K562 (cell line): ENCODE measurements around the gene SHANK1. TPM values are rescaled to one million over a fixed set of nuclear protein-coding genes. Genes with fewer than 3 reads are reported as not detected.

ENCODE experiments used
- ARID3B ChIP-seq: fragments of 250-450 bp; sonication (Bioruptor Pico); IDR thresholded peaks from 2 replicates; pipeline ENCODE4 v1.4.0; 2020; ENCODE audit warnings: borderline replicate concordance
- BRCA1 ChIP-seq, 2 experiments: fragments of 450-650 bp in 1 of 2; sonication (generic) in 1 of 2; formaldehyde crosslinking in 1 of 2; IDR thresholded peaks; 2 replicates each; pipeline versions ENCODE4 v1.5.0 to v1.6.1; 2017 to 2020; ENCODE audit warnings: mild to moderate bottlenecking in 1 of 2, missing genetic modification reagents in 1 of 2
- E2F4 ChIP-seq: sonication (generic); formaldehyde crosslinking; IDR thresholded peaks from 2 replicates; pipeline ENCODE4 v1.8.0; 2022; ENCODE audit warnings: mild to moderate bottlenecking, low read depth, missing genetic modification reagents
- HES1 ChIP-seq: fragments of 450-650 bp; IDR thresholded peaks from 2 replicates; pipeline ENCODE4 v1.6.1; 2016; ENCODE audit warnings: low read depth, mild to moderate bottlenecking, moderate library complexity
- MAFG ChIP-seq: fragments of 450-650 bp; conservative IDR thresholded peaks from 2 replicates; pipeline ENCODE4 v1.6.1; 2016; ENCODE audit warnings: missing genetic modification characterization, missing compliant biosample characterization
- MED1 ChIP-seq: sonication (generic); formaldehyde crosslinking; IDR thresholded peaks from 2 replicates; pipeline ENCODE4 v1.8.1; 2023; ENCODE audit warnings: missing genetic modification reagents, borderline replicate concordance
- MYBL2 ChIP-seq, 2 experiments: fragments of 450-650 bp in 1 of 2; sonication (generic) in 1 of 2; formaldehyde crosslinking in 1 of 2; IDR thresholded peaks; 2 replicates each; pipeline versions ENCODE4 v1.6.1 to v1.8.1; 2017 to 2022; ENCODE audit warnings: borderline replicate concordance in 1 of 2, inconsistent platforms in 1 of 2, low read depth in 1 of 2, mild to moderate bottlenecking in 1 of 2, missing genetic modification reagents in 1 of 2, moderate library complexity in 1 of 2
- NCOR1 ChIP-seq: fragments of 450-650 bp; IDR thresholded peaks from 2 replicates; pipeline ENCODE4 v1.6.1; 2016; ENCODE audit warnings: mild to moderate bottlenecking, moderate library complexity
- NRF1 ChIP-seq, 2 experiments: fragments of 450-650 bp; IDR thresholded peaks in 1 of 2; conservative IDR thresholded peaks in 1 of 2; 2 replicates each; pipeline ENCODE4 v1.6.1; 2014; ENCODE audit warnings: mild to moderate bottlenecking in 2 of 2
- PCBP2 ChIP-seq: fragments of 200-400 bp; formaldehyde crosslinking; IDR thresholded peaks from 2 replicates; pipeline ENCODE4 v1.6.1; 2018; ENCODE audit warnings: low read length, low read depth, mild to moderate bottlenecking, moderate library complexity; ENCODE audit not compliant: poor library complexity, severe bottlenecking
- POLR2AphosphoS2 ChIP-seq: IDR thresholded peaks from 2 replicates; pipeline ENCODE4 v1.6.1; 2012; ENCODE audit warnings: low read length, improper control_type of control experiment
- POU5F1 ChIP-seq: fragments of 150-350 bp; IDR thresholded peaks from 2 replicates; pipeline ENCODE4 v1.6.1; 2014; ENCODE audit warnings: borderline replicate concordance, low read length, low read depth, mild to moderate bottlenecking; ENCODE audit not compliant: partially characterized antibody
- SAFB ChIP-seq: fragments of 200-400 bp; formaldehyde crosslinking; IDR thresholded peaks from 2 replicates; pipeline ENCODE4 v1.6.1; 2017; ENCODE audit warnings: low read depth, low read length, borderline replicate concordance
- SMARCA4 ChIP-seq: fragments of 450-650 bp; IDR thresholded peaks from 2 replicates; pipeline ENCODE4 v1.6.1; 2016
- SNAPC5 ChIP-seq: fragments of 250-450 bp; sonication (Bioruptor Pico); IDR thresholded peaks from 2 replicates; pipeline ENCODE4 v1.8.0; 2021; ENCODE audit warnings: moderate library complexity, mild to moderate bottlenecking, inconsistent platforms
- SRSF1 ChIP-seq: fragments of 200-400 bp; formaldehyde crosslinking; IDR thresholded peaks from 2 replicates; pipeline ENCODE4 v1.6.1; 2017; ENCODE audit warnings: mild to moderate bottlenecking, low read depth, low read length, moderate library complexity
- TAF7 ChIP-seq: fragments of 450-650 bp; IDR thresholded peaks from 2 replicates; pipeline ENCODE4 v1.6.1; 2016; ENCODE audit warnings: missing genetic modification characterization, missing compliant biosample characterization
- TFAM ChIP-seq: fragments of 250-450 bp; sonication (Bioruptor Pico); conservative IDR thresholded peaks from 2 replicates; pipeline ENCODE4 v1.5.0; 2021; ENCODE audit warnings: mild to moderate bottlenecking, moderate library complexity
- ZFP91 ChIP-seq: sonication (generic); formaldehyde crosslinking; IDR thresholded peaks from 2 replicates; pipeline ENCODE4 v1.8.0; 2022; ENCODE audit warnings: mild to moderate bottlenecking, missing genetic modification reagents
- ZNF146 ChIP-seq: IDR thresholded peaks from one replicate; pipeline ENCODE4 v1.6.1; 2018; ENCODE audit warnings: missing compliant biosample characterization; ENCODE audit not compliant: unreplicated experiment
- ZNF197 ChIP-seq: fragments of 200-800 bp; sonication (Bioruptor generic); IDR thresholded peaks from 2 replicates; pipeline ENCODE4 v1.6.1; 2016; ENCODE audit warnings: low read depth, missing genetic modification characterization, missing compliant biosample characterization
- ZNF766 ChIP-seq: fragments of 200-800 bp; sonication (Bioruptor generic); conservative IDR thresholded peaks from 2 replicates; pipeline ENCODE4 v1.6.1; 2016; ENCODE audit warnings: missing genetic modification characterization, missing compliant biosample characterization
- polyA plus RNA-seq, 8 experiments: library from polyadenylated mRNA; depleted of rRNA in 4 of 8; stranded (reverse) in 5 of 8; unstranded in 3 of 8; fragments of >200 nt; fragmentation: Nextera tagmentation in 2 of 8; fragmentation: Illumina TruSeq in 1 of 8; extraction: Ambion mirVana in 2 of 8; extraction: Trizol in 1 of 8; gene quantifications; 2 replicates each; pipeline versions ENCODE4 v1.2.1 to v1.2.3, GENCODE V29; 2011 to 2014; ENCODE audit warnings: inconsistent platforms in 1 of 8, missing spikeins in 1 of 8
- total RNA-seq, 7 experiments: library from RNA; depleted of rRNA in 6 of 7; stranded (reverse); fragments of >200 nt in 6 of 7; fragmentation: Illumina TruSeq in 2 of 7; extraction: Trizol in 2 of 7; gene quantifications; 2 replicates each; pipeline versions ENCODE4 v1.2.1 to v1.2.3, GENCODE V29; 2011 to 2021; ENCODE audit warnings: low replicate concordance in 1 of 7

SHANK1 gene
- total and polyA plus RNA-seq, 9 of the 15 experiments (the other 6 are each of a cell fraction or from before 2014, with no cell fraction given): 0.33 to 1.3 (median 0.55) TPM; not detected in 2

GRCh38 chr19:50741179-50741933 lies 21.8 kb upstream of the SHANK1 start (continued):
- TF ChIP-seq ZFP91 (CRISPR knock-in tag) (no peak), NCOR1 (peak; percentile 83), TFAM (CRISPR knock-in tag) (no peak), ARID3B (CRISPR knock-in tag) (no peak), PCBP2 (no peak), SAFB (no peak), HES1 (peak; percentile 40; the same call in 1 of the 2 replicates), TAF7 (no peak), ZNF766 (peak; percentile 64; the same call in 1 of the 2 replicates), ZNF197 (CRISPR knock-in tag) (0 out of 2 replicates have a peak, but pooled peaks have one; percentile 45), ZNF146 (CRISPR knock-in tag) (no peak), MAFG (tag) (peak; percentile 50; the same call in 1 of the 2 replicates), SMARCA4 (peak; percentile 89), POLR2AphosphoS2 (no peak), SRSF1 (no peak), BRCA1 (IDR thresholded peaks at IDR 0.05) (no peak), BRCA1 (CRISPR knock-in tag; IDR thresholded peaks at IDR 0.05) (no peak), SNAPC5 (CRISPR knock-in tag) (no peak), MYBL2 (IDR thresholded peaks at IDR 0.05; ENCODE audit: low read depth) (no peak), MYBL2 (CRISPR knock-in tag; IDR thresholded peaks at IDR 0.05; ENCODE audit: borderline replicate concordance) (no peak), POU5F1 (no peak), E2F4 (CRISPR knock-in tag) (no peak), NRF1 (conservative IDR thresholded peaks at IDR 0.05 in 1 of 2, IDR thresholded peaks at IDR 0.05 in 1 of 2) (no peak), MED1 (CRISPR knock-in tag) (no peak)
